ENCODE measurements around the gene ACTG1.
"Not testable (repeated sequence)": the region's sequence is repeated elsewhere in the genome, so short reads cannot be mapped to it uniquely, and the experiment has no call there.

Gene ACTG1

GRCh38 chr17:81532490-81533287 is 20.1 kb upstream of the ACTG1 start:
- no peak for DNase-seq (ENCODE audit: low read depth)

- DNase-seq (ENCODE audit: low read depth): not testable (repeated sequence)
These were observed 19.4 kb upstream of the ACTG1 start for GRCh38 chr17:81531998-81532404.

DNA sequence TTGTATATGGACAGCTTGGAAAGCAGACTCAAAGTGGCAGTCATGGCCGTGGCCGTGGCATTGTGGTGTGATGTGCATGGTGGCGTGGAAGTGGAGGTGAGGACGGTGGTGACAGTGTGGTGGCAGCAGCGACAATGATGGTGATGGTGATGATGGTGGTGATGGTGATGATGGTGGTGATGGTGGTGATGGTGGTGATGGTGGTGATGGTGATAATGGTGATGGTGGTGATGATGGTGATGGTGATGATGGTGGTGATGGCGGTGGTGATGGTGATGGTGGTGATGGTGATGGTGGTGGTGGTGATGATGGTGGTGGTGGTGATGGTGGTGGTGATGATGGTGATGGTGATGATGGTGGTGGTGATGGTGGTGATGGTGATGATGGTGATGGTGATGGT is 18.4 kb upstream of the ACTG1 start:
- not testable (repeated sequence) for DNase-seq (ENCODE audit: low read depth)

DNA sequence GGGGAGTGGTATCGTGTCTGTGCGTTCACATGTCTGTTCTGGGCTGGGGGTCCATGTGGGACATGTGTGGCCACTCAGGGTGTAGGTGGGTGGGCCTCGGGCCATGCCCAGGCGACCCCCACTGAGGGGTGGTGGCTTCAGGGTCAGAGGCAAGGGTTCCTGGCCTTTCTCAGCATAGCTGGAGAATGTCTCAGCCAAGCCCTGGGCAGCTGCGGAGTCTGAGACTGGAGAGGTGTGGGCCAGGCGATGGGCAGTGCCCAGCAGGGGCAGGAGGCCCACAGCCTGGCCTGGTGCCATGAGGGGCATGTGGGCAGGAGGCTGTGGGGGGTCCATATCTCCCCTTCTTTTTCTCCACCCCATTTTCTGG is 16.8 kb upstream of the ACTG1 start:
- DNase-seq (ENCODE audit: low read depth): no peak

DNA sequence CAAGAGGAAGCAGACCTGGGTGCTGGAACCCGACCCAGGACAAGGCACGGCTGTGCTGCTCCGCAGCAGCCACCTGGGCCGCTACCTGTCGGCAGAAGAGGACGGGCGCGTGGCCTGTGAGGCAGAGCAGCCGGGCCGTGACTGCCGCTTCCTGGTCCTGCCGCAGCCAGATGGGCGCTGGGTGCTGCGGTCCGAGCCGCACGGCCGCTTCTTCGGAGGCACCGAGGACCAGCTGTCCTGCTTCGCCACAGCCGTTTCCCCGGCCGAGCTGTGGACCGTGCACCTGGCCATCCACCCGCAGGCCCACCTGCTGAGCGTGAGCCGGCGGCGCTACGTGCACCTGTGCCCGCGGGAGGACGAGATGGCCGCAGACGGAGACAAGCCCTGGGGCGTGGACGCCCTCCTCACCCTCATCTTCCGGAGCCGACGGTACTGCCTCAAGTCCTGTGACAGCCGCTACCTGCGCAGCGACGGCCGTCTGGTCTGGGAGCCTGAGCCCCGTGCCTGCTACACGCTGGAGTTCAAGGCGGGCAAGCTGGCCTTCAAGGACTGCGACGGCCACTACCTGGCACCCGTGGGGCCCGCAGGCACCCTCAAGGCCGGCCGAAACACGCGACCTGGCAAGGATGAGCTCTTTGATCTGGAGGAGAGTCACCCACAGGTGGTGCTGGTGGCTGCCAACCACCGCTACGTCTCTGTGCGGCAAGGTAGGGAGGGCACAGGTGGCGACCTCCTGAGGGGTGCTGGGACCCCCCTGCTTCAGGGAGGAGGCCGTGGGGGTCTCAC is 16.2 kb upstream of the ACTG1 start:
- DNase-seq (ENCODE audit: low read depth): no peak

GRCh38 chr17:81528384-81528650 is 15.7 kb upstream of the ACTG1 start:
- no peak for DNase-seq (ENCODE audit: low read depth)

DNA sequence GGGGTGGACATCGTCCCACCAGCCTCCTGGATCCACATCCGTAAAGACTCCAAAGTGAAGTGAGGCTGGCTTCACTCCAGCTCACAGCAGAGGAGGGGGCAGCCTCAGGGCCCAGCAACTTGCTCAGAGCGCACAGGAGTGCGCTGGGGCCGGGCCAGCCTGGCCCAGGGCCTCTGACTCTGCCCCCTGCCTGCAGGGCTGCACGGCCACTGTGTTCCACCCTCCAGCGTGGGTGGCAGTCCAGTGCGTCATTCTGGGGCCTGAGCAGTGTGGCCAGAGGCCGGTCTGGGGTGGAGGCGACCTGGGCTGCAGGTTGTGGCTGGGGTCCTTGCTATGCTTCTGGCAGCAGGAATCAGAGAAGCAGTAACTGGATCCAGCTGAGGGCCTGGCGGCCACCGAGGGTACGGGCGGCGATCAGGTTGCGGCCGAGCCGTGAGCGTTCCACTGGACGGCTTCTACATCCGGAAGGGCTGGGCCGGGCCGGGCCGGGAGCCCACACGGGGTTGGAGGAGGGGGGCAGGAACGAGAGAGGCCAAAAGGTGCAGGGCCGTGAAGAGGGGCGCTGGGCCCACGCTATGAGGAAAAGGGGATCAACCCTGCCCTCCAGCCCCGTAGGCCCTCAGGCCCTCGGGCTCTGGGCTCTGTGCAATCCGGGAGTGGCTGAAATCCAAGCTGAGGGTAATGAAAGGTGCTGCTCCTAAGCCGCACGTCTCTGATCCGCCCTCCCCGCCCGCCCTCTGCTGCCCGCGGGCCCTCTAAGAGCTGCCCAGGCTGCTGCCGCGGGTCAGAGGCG is 15.2 kb upstream of the ACTG1 start, which contains the start of gene FSCN2:
TSS of gene FSCN2 (plus strand) at position 787 of the 793 bp plus-strand sequence. CDS start 155 bp downstream, outside the sequence.
- DNase-seq (ENCODE audit: low read depth): no peak

GRCh38 chr17:81526662-81527571 is 14.3 kb upstream of the ACTG1 start:
- no peak for DNase-seq (ENCODE audit: low read depth)

- DNase-seq (ENCODE audit: low read depth): no peak
These were observed 12.2 kb upstream of the ACTG1 start for GRCh38 chr17:81524865-81525159.

- no peak for DNase-seq (ENCODE audit: low read depth)
These were observed 11.7 kb upstream of the ACTG1 start for GRCh38 chr17:81524039-81524864.

DNA sequence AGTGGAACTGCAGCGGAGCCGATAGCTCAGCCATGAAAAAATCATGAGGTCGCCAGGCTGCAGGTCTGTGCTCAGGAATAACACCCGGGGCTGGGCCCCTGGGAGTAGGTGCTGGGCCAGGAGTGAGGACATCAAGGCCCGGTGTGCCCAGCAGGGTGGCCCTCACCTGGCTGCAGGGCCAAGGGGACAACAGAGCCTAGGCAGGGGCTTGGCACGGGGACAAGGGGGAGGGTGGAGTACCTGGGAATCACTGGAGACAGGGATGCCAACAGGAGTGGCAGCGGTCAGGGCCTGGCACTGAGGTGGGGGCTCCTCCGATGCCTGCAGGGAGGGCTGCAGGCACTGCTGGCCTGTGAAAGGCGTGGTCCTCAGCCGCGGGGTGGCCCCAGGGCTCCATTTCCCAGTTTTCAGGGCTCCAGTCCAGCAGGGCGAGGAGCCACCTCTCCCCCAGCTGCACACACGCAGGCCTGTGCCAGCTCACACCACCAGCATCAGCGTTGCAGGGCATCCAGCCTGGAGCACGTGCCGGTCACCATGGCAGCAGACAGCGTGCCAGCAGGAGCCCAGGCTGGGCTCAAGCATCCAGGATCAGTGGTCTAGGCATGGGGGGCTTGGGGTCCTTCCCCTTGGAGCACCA is 10.9 kb upstream of the ACTG1 start:
- no peak for DNase-seq (ENCODE audit: low read depth)

GRCh38 chr17:81522491-81523401 is 10.1 kb upstream of the ACTG1 start:
- no peak for DNase-seq (ENCODE audit: low read depth)

GRCh38 chr17:81520021-81520901 is 7.7 kb upstream of the ACTG1 start:
- DNase-seq (ENCODE audit: low read depth): no peak

DNA sequence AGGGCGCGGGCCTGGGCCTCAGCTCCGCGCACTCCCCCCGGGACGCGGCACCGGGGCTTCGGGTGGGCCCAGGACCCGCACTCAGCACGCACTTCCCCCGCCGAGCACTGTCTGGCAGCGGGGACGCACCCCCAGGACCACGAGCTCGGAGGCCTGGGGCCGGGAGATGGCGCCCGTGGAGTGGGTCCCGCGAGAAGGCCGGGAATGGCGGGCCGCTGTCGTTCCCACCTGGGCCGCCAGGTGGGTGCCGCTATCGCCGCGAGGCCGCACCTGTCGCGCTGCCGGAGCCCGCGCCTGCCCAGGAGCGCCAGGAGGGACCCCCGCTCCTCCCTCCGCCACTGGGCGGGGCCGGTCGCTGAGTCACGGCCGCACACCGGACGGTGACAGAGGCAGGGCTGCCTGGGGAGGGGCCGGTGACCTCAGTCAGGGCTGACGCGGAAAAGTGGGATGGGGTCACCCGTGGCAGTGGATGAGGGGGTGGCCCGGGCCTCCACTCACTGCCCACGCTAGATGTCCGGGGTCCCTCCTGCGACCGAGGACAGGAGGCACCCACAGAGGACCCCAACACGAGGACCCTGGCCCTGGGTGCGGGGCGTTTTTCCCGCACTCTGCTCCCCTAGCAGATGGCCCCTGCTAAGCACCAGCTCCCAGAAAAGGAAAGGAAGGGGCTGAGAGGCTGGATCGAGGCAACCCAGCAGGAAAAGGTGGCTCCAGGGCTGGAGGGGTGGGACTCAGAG is 6.9 kb upstream of the ACTG1 start:
- peak; percentile 51 for DNase-seq (ENCODE audit: low read depth)

DNA sequence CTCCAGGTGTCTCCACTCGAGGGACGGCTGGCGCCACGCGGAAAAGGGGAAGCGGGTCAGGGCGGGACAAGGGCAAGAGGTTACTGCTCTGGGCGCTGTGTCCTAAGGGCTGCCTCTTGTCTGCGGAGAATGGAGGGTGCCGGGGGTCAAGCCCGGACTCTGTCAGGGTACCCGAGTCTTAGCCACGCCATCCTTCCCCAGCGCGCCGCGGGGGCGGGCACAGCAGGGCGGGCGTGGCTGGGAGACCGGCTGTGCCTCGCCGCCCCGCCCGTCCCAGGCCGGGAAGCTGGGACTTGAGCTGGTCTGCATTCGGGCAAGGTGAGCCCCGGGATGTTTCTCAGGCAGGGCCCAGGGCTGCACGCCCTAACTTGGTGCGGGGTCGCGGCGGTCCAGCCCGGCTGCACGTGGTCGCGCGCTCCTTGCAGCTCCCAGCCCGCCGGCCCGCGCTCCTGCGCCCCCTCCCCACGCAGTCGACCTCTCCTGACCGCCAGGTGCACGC is 6.2 kb upstream of the ACTG1 start:
- no peak for DNase-seq (ENCODE audit: low read depth)

DNA sequence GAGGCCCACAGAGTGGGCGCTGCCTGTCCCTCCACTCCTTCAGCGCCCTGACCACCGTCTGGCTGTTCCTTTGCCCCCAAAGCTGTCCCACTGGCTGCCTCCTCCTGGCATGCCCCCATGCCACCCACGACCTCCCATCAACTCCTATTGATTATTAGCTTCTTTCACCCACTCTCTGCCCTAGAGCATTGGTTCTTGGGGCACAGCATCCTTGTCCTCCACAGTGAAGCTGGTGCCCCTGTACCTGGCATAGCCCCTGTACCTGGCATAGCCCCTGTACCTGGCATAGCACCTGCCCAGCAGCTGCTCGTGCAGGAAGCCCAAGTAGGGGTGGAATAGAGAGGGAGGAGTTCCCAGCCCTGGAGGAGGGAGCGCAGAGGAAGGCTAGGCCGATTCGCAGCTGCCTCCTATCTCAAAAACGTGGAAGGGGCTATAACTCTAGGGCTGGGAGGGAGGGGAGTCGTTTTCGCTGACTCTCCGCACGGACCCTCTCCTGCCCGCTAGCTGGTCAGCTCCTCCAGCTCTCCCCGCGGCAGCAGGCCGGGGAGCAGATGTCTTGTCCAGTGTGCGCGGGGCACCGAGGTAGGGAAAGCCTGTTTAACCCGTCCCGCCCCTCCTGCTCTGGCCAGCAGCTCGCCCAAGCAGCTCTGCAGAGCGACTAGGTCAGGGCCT is 5.7 kb upstream of the ACTG1 start:
- no peak for DNase-seq (ENCODE audit: low read depth)

Measured in stimulated activated CD8-positive, alpha-beta memory T cell treated with anti-CD3 and anti-CD28 coated beads, Interleukin-4, amount 100 ng/mL, for 24 hours (primary cell).